ENCODE results near the gene TPH2.

The TPH2 gene

GRCh38 chr12:71938728-71939385, at the start of gene TPH2:
TSS of gene TPH2 (plus strand) at chr12:71938845. CDS start at chr12:71938987, 142 bp downstream.
- peak; percentile 86 for DNase-seq

GRCh38 chr12:71890475-71890874, 48.2 kb upstream of the TPH2 start:
- no peak for DNase-seq

- DNase-seq, result no peak
Measured at GRCh38 chr12:71892059-71892458, 46.6 kb upstream of the TPH2 start.

DNA sequence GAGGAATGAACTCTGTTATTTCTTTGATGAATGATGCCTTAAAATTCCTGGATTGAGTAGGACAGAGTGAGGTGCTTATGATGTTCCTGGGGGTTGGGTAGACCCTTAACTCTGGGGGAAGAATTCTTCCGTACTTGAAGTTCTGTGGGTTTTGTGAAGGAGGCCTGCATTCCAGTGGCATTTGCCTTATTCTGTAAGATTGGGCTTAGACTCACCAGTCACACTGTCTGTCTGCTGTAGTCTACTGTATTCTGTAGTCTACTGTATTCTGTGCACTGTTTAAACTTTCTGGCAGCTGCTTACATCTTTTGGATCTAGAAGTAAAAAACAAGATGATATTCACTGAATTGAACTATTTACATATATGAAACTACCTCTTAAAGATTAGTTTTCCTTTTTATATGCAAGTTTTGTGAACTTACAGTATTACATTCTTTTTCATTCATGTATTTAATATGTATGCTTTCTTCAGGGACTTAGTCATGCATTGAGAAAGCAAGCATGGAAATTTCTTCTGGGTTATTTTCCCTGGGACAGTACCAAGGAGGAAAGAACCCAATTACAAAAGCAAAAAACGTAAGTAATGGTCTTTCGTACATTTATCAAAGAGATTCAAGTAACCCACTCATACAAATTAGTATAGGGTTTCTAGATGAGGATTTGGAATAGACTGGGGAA, 42.3 kb upstream of the TPH2 start:
- DNase-seq, result no peak

DNA sequence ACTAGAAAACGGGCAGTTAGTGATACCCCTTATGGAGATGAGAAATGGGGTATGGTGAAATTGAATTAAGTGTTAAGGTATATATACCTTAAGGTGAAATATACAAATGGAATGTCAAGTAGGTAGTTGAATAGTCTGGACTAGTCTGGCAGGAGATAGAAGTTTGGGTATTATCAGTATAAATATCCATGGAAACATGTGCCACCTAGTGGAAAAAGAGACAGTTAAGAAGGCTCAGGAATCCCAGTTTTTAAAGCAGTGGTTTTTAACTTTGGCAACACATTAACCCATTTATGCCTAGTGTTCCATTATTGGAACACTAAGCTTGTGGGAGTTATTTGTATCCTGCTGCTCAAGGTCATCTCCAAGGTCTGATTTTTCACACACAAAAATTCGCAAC, 38.6 kb upstream of the TPH2 start:
- DNase-seq, result no peak

GRCh38 chr12:71904629-71905028, 34.0 kb upstream of the TPH2 start:
- no peak for DNase-seq

- DNase-seq, result no peak
Measured at GRCh38 chr12:71935594-71935993, 3.1 kb upstream of the TPH2 start.

DNA sequence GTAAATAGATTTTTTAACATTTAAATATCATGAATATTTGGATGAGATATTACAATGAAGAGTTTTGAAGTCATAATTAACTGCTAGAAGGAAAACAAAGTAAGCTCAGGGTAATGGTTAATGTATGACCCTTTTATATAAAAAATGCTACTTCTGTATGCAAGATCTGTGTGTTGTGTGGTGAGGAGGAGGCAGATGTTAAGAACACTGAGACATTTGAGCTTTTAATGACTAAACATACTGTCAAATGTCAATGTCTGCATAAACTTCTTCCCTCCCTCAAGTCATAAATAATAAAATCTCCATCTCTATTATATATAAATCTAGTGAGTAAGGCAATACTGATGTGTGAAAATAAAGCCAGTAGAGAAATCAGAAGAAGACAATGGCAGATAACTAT, 1.4 kb downstream of the TPH2 start:
- no peak for DNase-seq

DNA sequence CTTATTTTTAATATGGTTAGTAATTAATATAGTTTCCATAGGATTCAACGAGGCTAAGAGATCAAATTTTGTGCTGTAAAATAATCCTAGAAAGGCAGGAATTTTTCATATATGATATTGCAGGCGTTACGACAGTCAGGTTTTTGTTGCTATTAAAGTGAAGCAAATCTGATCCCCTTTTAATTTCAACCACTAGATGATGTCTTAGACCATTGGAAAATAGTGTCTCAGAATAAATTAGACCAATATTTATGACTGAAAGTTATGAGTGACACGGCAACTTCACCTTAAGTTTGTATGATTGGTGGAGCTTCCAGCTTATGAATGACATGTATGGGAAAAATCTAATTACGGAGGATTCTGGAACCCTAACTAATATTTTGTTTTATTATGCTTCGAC, 2.5 kb downstream of the TPH2 start:
- no peak for DNase-seq

GRCh38 chr12:71942259-71942658, 3.6 kb downstream of the TPH2 start:
- peak; percentile 77 for DNase-seq

DNA sequence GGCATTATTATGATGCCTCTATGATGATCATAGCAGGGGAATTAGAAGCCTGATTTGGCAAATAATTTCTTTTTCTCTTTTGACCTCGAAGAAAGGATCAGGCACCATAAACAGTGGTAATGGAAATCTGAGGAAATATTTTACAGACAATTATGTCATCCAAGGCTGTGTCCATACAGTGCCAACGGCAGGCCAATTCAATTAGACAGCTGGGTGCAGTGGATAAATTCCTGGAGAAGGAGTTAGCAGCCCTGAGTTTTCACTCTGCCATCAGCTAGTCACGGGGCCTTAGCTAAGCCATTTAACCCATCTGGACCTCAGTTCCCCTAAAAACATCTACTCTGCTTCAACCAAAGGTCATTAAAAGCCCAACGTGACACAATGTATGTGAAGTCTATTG, 4.1 kb downstream of the TPH2 start:
- peak; percentile 8 for DNase-seq

GRCh38 chr12:71945121-71945520, 6.5 kb downstream of the TPH2 start:
- no peak for DNase-seq

GRCh38 chr12:71945883-71946282, 7.2 kb downstream of the TPH2 start:
- no peak for DNase-seq

- peak; percentile 98 for DNase-seq
Measured at GRCh38 chr12:71947645-71948105, 9.0 kb downstream of the TPH2 start.

- peak; percentile 39 for DNase-seq
Measured at GRCh38 chr12:71948390-71948789, 9.7 kb downstream of the TPH2 start.

DNA sequence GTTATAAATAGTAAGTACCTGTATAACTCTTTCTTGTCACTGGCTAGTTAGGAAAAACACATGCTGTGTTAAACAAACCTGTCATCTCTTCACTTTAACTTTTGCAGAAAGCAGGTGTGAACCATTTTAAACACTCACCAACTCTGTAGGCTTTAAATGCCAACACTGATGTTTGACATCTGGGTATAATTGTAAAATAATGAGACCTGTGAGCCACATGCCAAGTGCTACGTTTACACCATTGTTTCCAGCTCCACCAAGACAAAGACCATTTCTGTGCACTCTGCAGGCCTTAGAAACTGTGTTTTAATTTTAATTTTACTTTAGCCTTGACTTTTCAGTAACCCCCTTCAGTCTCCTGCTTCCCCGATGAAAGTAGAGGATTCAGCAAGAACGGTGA, 11.0 kb downstream of the TPH2 start:
- DNase-seq, result peak; percentile 58

DNA sequence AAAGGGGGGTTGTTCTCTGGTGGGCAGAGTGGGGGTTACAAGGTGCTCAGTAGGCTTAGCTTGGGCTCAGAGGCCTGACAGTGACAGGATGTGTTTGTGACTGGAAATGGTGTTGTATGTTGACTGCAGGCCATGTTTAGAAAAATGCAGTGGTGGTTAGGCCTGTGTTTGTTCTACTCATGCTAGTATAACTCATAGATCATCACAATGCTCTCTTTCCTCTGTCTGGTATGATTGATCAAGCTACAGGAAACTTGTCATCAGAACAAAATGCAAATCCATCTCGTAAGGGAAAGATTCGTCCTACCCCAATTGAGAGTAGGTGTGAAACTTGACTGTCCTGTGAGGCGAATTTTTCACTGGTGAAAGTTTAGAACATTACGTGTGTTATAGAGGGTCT, 11.8 kb downstream of the TPH2 start:
- no peak for DNase-seq

DNA sequence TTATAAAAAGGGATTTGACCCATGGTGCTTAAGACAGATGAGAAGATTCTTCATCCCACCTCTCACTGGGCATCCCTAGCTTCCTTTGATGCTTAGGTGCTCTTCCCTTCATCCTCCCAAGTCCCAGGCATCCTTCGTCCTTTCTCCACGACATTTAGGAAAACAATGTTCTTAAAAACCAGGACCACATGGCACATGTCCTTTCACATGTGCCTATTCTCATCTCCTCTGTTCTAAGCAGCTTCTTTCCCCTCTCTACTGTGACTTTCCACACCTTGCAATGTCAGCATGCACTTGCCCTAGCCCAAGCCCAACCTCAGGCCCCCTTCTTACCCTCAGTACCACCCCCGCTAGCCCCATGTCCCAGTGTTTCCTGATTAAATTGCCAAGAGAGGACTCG, 12.2 kb downstream of the TPH2 start:
- no peak for DNase-seq

DNA sequence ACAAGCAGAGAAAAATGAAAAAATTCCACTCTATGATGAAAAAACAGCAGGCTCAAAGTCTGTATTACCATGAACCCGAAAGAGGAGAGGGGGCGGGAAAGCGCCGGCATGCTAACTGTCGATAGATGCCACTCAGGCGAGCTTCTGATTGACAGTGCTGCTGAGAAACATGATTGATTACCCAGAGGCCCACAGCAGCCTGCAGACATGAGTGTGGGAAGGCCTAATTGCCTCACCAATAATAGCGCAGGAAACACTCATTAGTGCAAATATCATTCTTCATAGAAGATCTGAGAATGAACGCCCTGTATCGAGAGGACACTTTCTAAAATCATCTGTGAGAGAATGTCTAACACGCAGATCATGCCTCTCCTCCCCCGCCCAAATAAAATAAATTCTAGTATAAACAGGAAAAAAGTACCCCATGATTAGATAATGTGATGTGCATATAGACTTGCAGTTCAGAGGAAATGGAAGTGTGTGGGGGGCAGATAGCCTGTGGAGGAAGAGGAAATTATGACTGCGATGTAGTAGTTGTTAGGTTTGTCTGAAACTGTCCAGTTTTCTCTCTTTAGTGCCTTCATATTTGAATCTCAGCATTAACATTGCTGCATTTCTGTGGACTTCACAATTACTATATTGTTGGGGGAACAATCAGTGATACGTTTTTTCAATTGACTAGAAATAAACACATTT, 15.6 kb downstream of the TPH2 start:
- DNase-seq, result no peak

GRCh38 chr12:71954861-71955260, 16.2 kb downstream of the TPH2 start:
- no peak for DNase-seq

DNA sequence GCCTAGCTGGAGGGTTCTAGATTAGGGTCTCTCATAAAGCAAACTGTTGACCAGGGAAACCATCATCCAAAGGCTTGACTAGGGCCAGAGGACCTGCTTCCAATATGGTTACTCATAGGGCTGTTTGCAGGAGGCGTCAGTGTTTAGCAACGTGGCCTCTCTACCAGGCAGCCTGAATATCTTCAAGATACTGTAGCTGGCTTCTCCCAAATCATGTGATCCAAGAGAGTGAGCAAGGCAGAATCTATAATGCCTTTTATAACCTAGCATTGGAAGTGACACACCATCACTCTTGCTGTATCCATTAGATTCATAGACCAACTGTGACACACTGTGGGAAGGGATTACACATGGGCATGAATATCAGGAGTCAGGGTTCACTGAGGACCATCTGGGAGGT, 17.3 kb downstream of the TPH2 start:
- DNase-seq, result no peak

DNA sequence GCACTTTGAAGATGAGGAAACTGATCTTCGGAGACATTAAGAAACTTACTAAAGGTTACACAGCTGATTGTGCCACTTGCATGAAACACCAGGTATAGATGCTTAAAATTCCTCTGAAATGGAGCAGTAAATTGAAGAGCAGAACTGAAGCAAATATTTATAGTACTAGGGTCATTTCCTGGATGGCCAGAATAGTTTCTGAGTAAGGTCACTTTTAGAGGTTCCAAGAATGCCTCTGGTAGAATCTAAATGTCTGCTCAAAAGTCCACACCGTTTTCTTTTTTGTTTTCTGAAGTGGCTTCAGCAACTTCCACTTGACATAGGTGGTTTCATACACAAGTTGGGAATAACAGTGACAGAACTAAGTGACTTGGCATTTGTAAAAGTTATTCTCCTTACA, 19.4 kb downstream of the TPH2 start:
- no peak for DNase-seq

- peak; percentile 51 for DNase-seq
Measured at GRCh38 chr12:71958457-71958856, 19.8 kb downstream of the TPH2 start.

DNA sequence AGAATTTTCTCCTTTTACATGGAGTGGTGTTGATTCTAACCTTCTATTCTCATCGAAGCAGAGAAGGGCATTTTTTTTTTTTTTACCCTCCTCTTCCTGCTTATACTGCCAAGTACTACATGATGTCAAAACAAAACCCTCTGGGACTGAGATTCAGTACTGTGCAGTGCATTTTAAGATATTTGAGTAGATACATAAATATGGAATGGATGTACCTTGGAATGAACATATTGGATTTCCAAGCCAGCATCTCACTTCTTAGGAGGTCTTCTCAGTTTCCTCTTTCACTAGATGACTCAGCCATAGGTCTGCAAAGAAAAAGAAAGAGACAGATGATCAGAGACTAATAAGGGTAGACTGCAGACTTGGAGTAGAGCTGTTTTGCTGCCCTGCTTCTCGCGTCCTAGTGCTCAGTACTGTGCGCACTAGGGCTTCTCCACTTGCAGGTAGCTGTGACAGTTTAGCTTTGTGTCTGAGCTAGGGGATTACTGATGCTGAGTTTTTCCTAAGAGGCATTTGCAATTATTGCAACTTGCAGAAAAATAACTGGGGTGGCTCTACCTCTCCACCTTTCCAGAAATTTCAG, 20.4 kb downstream of the TPH2 start:
- DNase-seq, result no peak
